DND-41 (cell line): ENCODE measurements around the gene SYCE1L.

ENCODE experiments used
- ATAC-seq: fragments of 200-7000 bp; cut with Tn5 transposase; 3 replicates; pipeline ENCODE4 v1.9.1; 2021; ENCODE audit warnings: low read depth; ENCODE audit not compliant: insufficient read depth
- DNase-seq: peaks from one replicate; pipeline ENCODE4 v3.0.0-alpha.2; 2020
- H2AFZ ChIP-seq: 2 replicates; pipeline ENCODE4 v1.6.0; 2012; ENCODE audit warnings: low read depth, low read length
- H3K27ac ChIP-seq: 2 replicates; pipeline ENCODE4 v1.5.1; 2012; ENCODE audit warnings: low read length, inconsistent platforms
- H3K27me3 ChIP-seq: fragments of 200-600 bp; sonication (generic); 2 replicates; pipeline ENCODE4 v1.6.0; 2012; ENCODE audit warnings: low read length, mild to moderate bottlenecking, inconsistent platforms; ENCODE audit not compliant: insufficient read depth, poor library complexity
- H3K36me3 ChIP-seq: 2 replicates; pipeline ENCODE4 v1.5.1; 2012; ENCODE audit warnings: low read length, inconsistent platforms; ENCODE audit not compliant: insufficient read depth
- H3K4me1 ChIP-seq: 2 replicates; pipeline ENCODE4 v1.5.1; 2012; ENCODE audit warnings: mild to moderate bottlenecking, low read length; ENCODE audit not compliant: insufficient read depth
- H3K4me2 ChIP-seq: 2 replicates; pipeline ENCODE4 v1.6.0; 2012; ENCODE audit warnings: mild to moderate bottlenecking, moderate library complexity, low read length, inconsistent platforms; ENCODE audit not compliant: insufficient read depth
- H3K4me3 ChIP-seq, 2 experiments: fragments of 200-600 bp in 1 of 2; shearing (Covaris generic) in 1 of 2; 2 replicates each; pipeline ENCODE4 v1.5.1; 2012 to 2016; ENCODE audit warnings: inconsistent platforms in 2 of 2, low read length in 2 of 2, mild to moderate bottlenecking in 2 of 2, low read depth in 1 of 2, moderate library complexity in 1 of 2
- H3K79me2 ChIP-seq: 2 replicates; pipeline ENCODE4 v1.6.0; 2012; ENCODE audit warnings: low read length, inconsistent platforms; ENCODE audit not compliant: insufficient read depth
- H3K9ac ChIP-seq: 2 replicates; pipeline ENCODE4 v1.6.0; 2012; ENCODE audit warnings: low read depth, mild to moderate bottlenecking, inconsistent platforms, low read length, moderate library complexity
- H3K9me3 ChIP-seq: 2 replicates; pipeline ENCODE4 v1.5.1; 2012; ENCODE audit warnings: low read length, moderate library complexity, mild to moderate bottlenecking, inconsistent platforms; ENCODE audit not compliant: insufficient read depth, severe bottlenecking
- H4K20me1 ChIP-seq: 2 replicates; pipeline ENCODE4 v1.6.0; 2012; ENCODE audit warnings: low read length; ENCODE audit not compliant: insufficient read depth
- CTCF ChIP-seq: IDR thresholded peaks from 2 replicates; pipeline ENCODE4 v1.5.1; 2012; ENCODE audit warnings: borderline replicate concordance, low read length, moderate library complexity, mild to moderate bottlenecking; ENCODE audit not compliant: poor library complexity, severe bottlenecking; ENCODE audit errors: extremely low read depth
- EZH2 ChIP-seq: IDR thresholded peaks from 3 replicates; pipeline ENCODE4 v1.6.1; 2012; ENCODE audit warnings: borderline replicate concordance, low read depth, mild to moderate bottlenecking, moderate library complexity, low read length, inconsistent platforms; ENCODE audit not compliant: severe bottlenecking

SYCE1L gene

GRCh38 chr16:77169650-77170236, 29.5 kb upstream of the SYCE1L start:
- Histone ChIP-seq H3K4me1 (no peaks in the 10 kb centered on the region), H3K27ac (no peak overlapping the region), H3K9ac (no peak overlapping the region), H3K4me3 (no peak overlapping the region), H2AFZ (no peak overlapping the region), H3K36me3 (no peaks in the 10 kb centered on the region), H3K9me3 (no peaks in the 10 kb centered on the region), H3K27me3 (no peaks in the 10 kb centered on the region), H3K79me2 (no peaks in the 10 kb centered on the region), H3K4me2 (no peak overlapping the region), H4K20me1 (no peaks in the 10 kb centered on the region)
- DNase-seq = peak; percentile 47
- TF ChIP-seq EZH2 (no peak), CTCF (peak; percentile 69)
- ATAC-seq = peak; percentile 67; the same call in 2 of the 3 replicates

GRCh38 chr16:77170805-77171204, 28.4 kb upstream of the SYCE1L start:
- TF ChIP-seq EZH2 (no peak), CTCF (no peak)

GRCh38 chr16:77171745-77172635, 27.2 kb upstream of the SYCE1L start:
- Histone ChIP-seq H3K79me2 (no peaks in the 10 kb centered on the region), H3K4me3 (no peak overlapping the region), H3K4me1 (no peaks in the 10 kb centered on the region), H3K36me3 (no peaks in the 10 kb centered on the region), H3K27me3 (no peaks in the 10 kb centered on the region), H3K27ac (no peak overlapping the region), H3K9me3 (no peaks in the 10 kb centered on the region), H3K4me2 (no peak overlapping the region), H2AFZ (no peak overlapping the region), H3K9ac (no peak overlapping the region), H4K20me1 (no peaks in the 10 kb centered on the region)
- TF ChIP-seq CTCF (peak; percentile 78), EZH2 (no peak)
- peak; percentile 32 for DNase-seq
- ATAC-seq = peak; percentile 75

More at GRCh38 chr16:77170805-77171204, 28.4 kb upstream of the SYCE1L start:
- Histone ChIP-seq H4K20me1 (no peaks in the 10 kb centered on the region), H3K27ac (no peak overlapping the region), H2AFZ (no peak overlapping the region), H3K9me3 (no peaks in the 10 kb centered on the region), H3K4me3 (no peak overlapping the region), H3K36me3 (no peaks in the 10 kb centered on the region), H3K79me2 (no peaks in the 10 kb centered on the region), H3K27me3 (no peaks in the 10 kb centered on the region), H3K4me2 (no peak overlapping the region), H3K4me1 (no peaks in the 10 kb centered on the region), H3K9ac (no peak overlapping the region)
- DNase-seq = no peak
- ATAC-seq = no peak
